CD4-positive, CD25-positive, alpha-beta regulatory T cell (primary cell): ENCODE measurements around the gene FAM20C. TPM values are rescaled to one million over a fixed set of nuclear protein-coding genes. Genes with fewer than 3 reads are reported as not detected.

ENCODE experiments used
- ATAC-seq, 2 donors: fragments of 150-1000 bp; cut with Tn5 transposase; one replicate each; pipeline ENCODE4 v1.10.0; 2021; ENCODE audit warnings: low read depth in 2 of 2, moderate number of reproducible peaks in 2 of 2, moderate library complexity in 1 of 2
- DNase-seq, 3 donors: peaks; one replicate each; pipeline versions ENCODE4 v3.0.0 to v3.0.0-alpha.2; 2012 to 2022; ENCODE audit warnings: mixed read lengths in 1 of 3
- H3K27ac ChIP-seq: one replicate; pipeline ENCODE4 v1.7.0; 2013; ENCODE audit warnings: mild to moderate bottlenecking, low read length; ENCODE audit not compliant: insufficient read depth, poor library complexity, severe bottlenecking
- H3K27me3 ChIP-seq: one replicate; pipeline ENCODE4 v1.7.0; 2013; ENCODE audit warnings: low read length; ENCODE audit not compliant: control insufficient read depth, insufficient read depth
- H3K36me3 ChIP-seq: one replicate; pipeline ENCODE4 v1.7.0; 2013; ENCODE audit warnings: mild to moderate bottlenecking, low read length, moderate library complexity; ENCODE audit not compliant: control insufficient read depth, insufficient read depth
- H3K4me1 ChIP-seq: 2 replicates; pipeline ENCODE4 v1.7.0; 2013; ENCODE audit warnings: mild to moderate bottlenecking, low read length; ENCODE audit not compliant: insufficient read depth, control insufficient read depth, poor library complexity, severe bottlenecking
- H3K4me3 ChIP-seq: one replicate; pipeline ENCODE4 v1.7.0; 2013; ENCODE audit warnings: low read depth, mild to moderate bottlenecking, low read length, moderate library complexity
- H3K9me3 ChIP-seq, 2 experiments: 1 replicate in 1 of 2; 2 replicates in 1 of 2; pipeline ENCODE4 v1.7.0; 2013; ENCODE audit warnings: low read length in 2 of 2, mild to moderate bottlenecking in 1 of 2, moderate library complexity in 1 of 2; ENCODE audit not compliant: control insufficient read depth in 2 of 2
- H3K27ac Mint-ChIP-seq, 3 donors: one replicate each; pipeline ENCODE4 v1.8.0; 2020 to 2022; ENCODE audit warnings: mild to moderate bottlenecking in 3 of 3, mixed read lengths in 3 of 3, moderate library complexity in 2 of 3
- H3K27me3 Mint-ChIP-seq: one replicate; pipeline ENCODE4 v1.8.0; 2022; ENCODE audit warnings: mild to moderate bottlenecking, mixed read lengths
- H3K36me3 Mint-ChIP-seq: one replicate; pipeline ENCODE4 v1.8.0; 2020; ENCODE audit warnings: mixed read lengths
- H3K4me1 Mint-ChIP-seq, 4 donors: one replicate each; pipeline ENCODE4 v1.8.0; 2020 to 2022; ENCODE audit warnings: mixed read lengths in 4 of 4, mild to moderate bottlenecking in 1 of 4
- H3K4me3 Mint-ChIP-seq, 4 donors: one replicate each; pipeline ENCODE4 v1.8.0; 2020 to 2022; ENCODE audit warnings: mild to moderate bottlenecking in 4 of 4, mixed read lengths in 4 of 4, moderate library complexity in 3 of 4
- H3K9me3 Mint-ChIP-seq, 7 donors: one replicate each; pipeline ENCODE4 v1.8.0; 2020 to 2022; ENCODE audit warnings: mixed read lengths in 7 of 7, mild to moderate bottlenecking in 3 of 7, moderate library complexity in 2 of 7
- polyA plus RNA-seq, 4 donors: library from polyadenylated mRNA; unstranded; fragments of 300-500 nt; fragmentation: Illumina TruSeq; gene quantifications; one replicate each; pipeline ENCODE4 v1.2.3, GENCODE V29; 2021
- total RNA-seq: library from RNA; stranded (reverse); gene quantifications from one replicate; pipeline ENCODE4 v1.2.3, GENCODE V29; 2022

The FAM20C gene
- total and polyA plus RNA-seq, 5 donors from 2014 or later: not detected

GRCh38 chr7:301291-302053, 109.1 kb downstream of the FAM20C start:
- DNase-seq (no peak), ATAC-seq (no peak)
- Histone ChIP-seq H3K4me3 (no peak overlapping the region), H3K4me1 (no peaks in the 10 kb centered on the region), H3K27ac (no peak overlapping the region), H3K27me3 (no peaks in the 10 kb centered on the region), H3K9me3 (no peaks in the 10 kb centered on the region), H3K36me3 (no peaks in the 10 kb centered on the region)
- Mint-ChIP-seq H3K4me3 (no peak overlapping the region), H3K4me1 (peaks cover 0 to 2% (median 0%) of the 10 kb centered on the region in 4 donors), H3K27me3 (no peaks in the 10 kb centered on the region), H3K36me3 (no peaks in the 10 kb centered on the region), H3K27ac (no peak overlapping the region), H3K9me3 (peaks cover 0 to 1% (median 0%) of the 10 kb centered on the region in 7 donors)

- H3K4me1 ChIP-seq: no peaks in the 10 kb centered on the region
- Mint-ChIP-seq H3K4me3 (no peak overlapping the region), H3K4me1 (peaks cover 0 to 2% (median 0%) of the 10 kb centered on the region in 4 donors), H3K27me3 (no peaks in the 10 kb centered on the region), H3K36me3 (no peaks in the 10 kb centered on the region), H3K27ac (no peak overlapping the region), H3K9me3 (peaks cover 0 to 1% (median 0%) of the 10 kb centered on the region in 7 donors)
- no peaks in the 10 kb centered on the region for H3K36me3 ChIP-seq
- DNase-seq (no peak), ATAC-seq (no peak)
- H3K27ac ChIP-seq: no peak overlapping the region
- H3K27me3 ChIP-seq: no peaks in the 10 kb centered on the region
- no peaks in the 10 kb centered on the region for H3K9me3 ChIP-seq
- no peak overlapping the region for H3K4me3 ChIP-seq
Observed at GRCh38 chr7:302054-302992, 110.0 kb downstream of the FAM20C start.

GRCh38 chr7:303425-303824, 111.1 kb downstream of the FAM20C start:
- Mint-ChIP-seq H3K4me3 (no peak overlapping the region), H3K36me3 (no peaks in the 10 kb centered on the region), H3K9me3 (peaks cover 0 to 4% (median 1%) of the 10 kb centered on the region in 7 donors), H3K27me3 (peaks cover 8% of the 10 kb centered on the region), H3K27ac (no peak overlapping the region), H3K4me1 (peaks cover 0 to 2% (median 0%) of the 10 kb centered on the region in 4 donors)
- Histone ChIP-seq H3K4me3 (no peak overlapping the region), H3K36me3 (no peaks in the 10 kb centered on the region), H3K9me3 (no peaks in the 10 kb centered on the region), H3K27me3 (no peaks in the 10 kb centered on the region), H3K27ac (no peak overlapping the region), H3K4me1 (no peaks in the 10 kb centered on the region)
- DNase-seq: no peak
- ATAC-seq: no peak

DNA sequence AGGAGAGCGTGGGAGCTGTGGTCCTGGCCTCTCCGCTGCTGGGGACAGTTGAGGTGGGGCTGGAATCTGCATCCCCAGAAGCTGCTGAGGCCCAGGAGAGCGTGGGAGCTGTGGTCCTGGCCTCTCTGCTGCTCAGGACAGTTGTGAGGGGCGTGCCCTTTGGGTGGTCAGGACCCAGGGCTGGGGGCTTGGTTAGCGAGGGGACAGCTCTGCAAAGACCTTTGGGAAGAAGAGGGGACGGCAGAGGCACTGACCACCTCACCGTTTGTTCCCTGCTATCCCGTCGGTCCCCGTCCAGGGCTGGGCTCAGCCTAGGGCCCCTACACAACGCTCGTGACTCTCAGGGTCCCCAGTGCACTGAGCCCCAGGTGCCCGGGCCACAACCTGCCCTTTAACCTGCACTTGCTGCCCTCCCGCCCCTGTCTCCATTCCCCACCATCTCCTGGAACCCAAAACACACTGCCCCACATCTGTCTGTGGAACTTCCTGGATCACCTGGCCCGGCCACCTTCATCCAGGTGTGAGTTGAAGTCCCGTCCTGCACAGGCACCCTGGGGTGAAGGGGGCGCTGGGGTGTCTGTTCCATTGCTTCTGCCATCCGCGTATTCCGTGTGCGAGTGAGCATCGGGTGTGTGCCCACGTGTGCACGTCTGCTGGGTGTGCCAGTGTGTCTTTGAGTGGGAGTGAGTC, 111.7 kb downstream of the FAM20C start:
- H3K27ac Mint-ChIP-seq: no peak overlapping the region
- no peak overlapping the region for H3K4me3 ChIP-seq
- H3K9me3 Mint-ChIP-seq: peaks cover 0 to 4% (median 1%) of the 10 kb centered on the region in 7 donors
- no peak overlapping the region for H3K27ac ChIP-seq
- peaks cover 0 to 2% (median 0%) of the 10 kb centered on the region in 4 donors for H3K4me1 Mint-ChIP-seq
- no peaks in the 10 kb centered on the region for H3K36me3 Mint-ChIP-seq
- H3K4me1 ChIP-seq: no peaks in the 10 kb centered on the region
- ATAC-seq (no peak), DNase-seq (no peak)
- H3K36me3 ChIP-seq: no peaks in the 10 kb centered on the region
- H3K27me3 ChIP-seq: no peaks in the 10 kb centered on the region
- no peak overlapping the region for H3K4me3 Mint-ChIP-seq
- peaks cover 9% of the 10 kb centered on the region for H3K27me3 Mint-ChIP-seq
- H3K9me3 ChIP-seq: no peaks in the 10 kb centered on the region

DNA sequence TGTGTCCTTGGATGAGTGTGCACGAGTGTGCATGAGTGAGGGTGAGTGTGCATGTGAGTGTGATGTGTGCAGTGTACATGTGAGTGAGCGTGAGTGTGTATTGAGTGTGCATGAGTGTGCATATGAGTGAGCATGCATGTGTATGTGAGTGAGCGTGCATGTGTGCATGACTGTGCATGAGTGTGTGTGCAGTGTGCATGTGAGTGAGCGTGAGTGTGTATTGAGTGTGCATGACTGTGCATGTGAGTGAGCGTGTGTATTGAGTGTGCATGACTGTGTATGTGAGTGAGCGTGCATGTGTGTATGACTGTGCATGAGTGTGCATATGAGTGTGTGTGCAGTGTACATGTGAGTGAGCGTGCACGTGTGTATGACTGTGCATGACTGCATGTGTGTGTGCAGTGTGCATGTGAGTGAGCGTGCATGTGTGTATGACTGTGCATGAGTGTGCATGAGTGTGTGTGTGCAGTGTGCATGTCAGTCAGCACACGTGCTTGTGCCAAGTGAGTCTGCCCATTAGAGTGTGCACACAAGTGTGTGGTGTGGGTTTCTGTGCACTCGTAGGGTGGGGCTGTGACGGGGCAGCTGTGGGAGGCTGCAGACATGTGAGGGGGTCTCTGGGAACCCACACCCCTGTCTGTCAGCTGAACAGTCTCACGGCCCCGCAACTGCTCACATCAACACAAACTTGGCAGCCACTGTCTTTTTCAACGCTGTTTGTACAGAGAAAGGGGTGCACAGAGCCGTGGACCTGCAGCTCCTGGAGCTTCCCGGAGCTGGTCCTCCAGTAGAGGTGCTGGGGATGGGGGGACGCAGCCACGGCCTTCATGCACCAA, 112.4 kb downstream of the FAM20C start:
- Histone ChIP-seq H3K9me3 (no peaks in the 10 kb centered on the region), H3K4me3 (no peak overlapping the region), H3K27me3 (no peaks in the 10 kb centered on the region), H3K4me1 (no peaks in the 10 kb centered on the region), H3K36me3 (no peaks in the 10 kb centered on the region), H3K27ac (no peak overlapping the region)
- H3K27me3 Mint-ChIP-seq: peaks cover 9% of the 10 kb centered on the region
- H3K9me3 Mint-ChIP-seq: peaks cover 0 to 4% (median 1%) of the 10 kb centered on the region in 7 donors
- H3K4me3 Mint-ChIP-seq: no peak overlapping the region
- H3K36me3 Mint-ChIP-seq: no peaks in the 10 kb centered on the region
- no peak overlapping the region for H3K27ac Mint-ChIP-seq
- H3K4me1 Mint-ChIP-seq: peaks cover 0 to 2% (median 0%) of the 10 kb centered on the region in 4 donors
- no peak for DNase-seq
- no peak for ATAC-seq

- Histone ChIP-seq H3K27ac (no peak overlapping the region), H3K36me3 (no peaks in the 10 kb centered on the region), H3K4me1 (no peaks in the 10 kb centered on the region), H3K4me3 (no peak overlapping the region), H3K27me3 (no peaks in the 10 kb centered on the region), H3K9me3 (no peaks in the 10 kb centered on the region)
- no peak overlapping the region for H3K27ac Mint-ChIP-seq
- H3K36me3 Mint-ChIP-seq: no peaks in the 10 kb centered on the region
- H3K9me3 Mint-ChIP-seq: peaks cover 0 to 4% (median 1%) of the 10 kb centered on the region in 7 donors
- DNase-seq (no peak), ATAC-seq (no peak)
- H3K4me3 Mint-ChIP-seq: no peak overlapping the region
- H3K27me3 Mint-ChIP-seq: peaks cover 10% of the 10 kb centered on the region
- H3K4me1 Mint-ChIP-seq: peaks cover 0 to 2% (median 0%) of the 10 kb centered on the region in 4 donors
Observed at GRCh38 chr7:305410-306151, 113.2 kb downstream of the FAM20C start.
